Activated CD4-positive, CD25-positive, alpha-beta regulatory T cell treated with anti-CD3 and anti-CD28 coated beads, Interleukin-2, amount 50 U/mL, for 72 hours (primary cell): Measurements from ENCODE around the gene ARMC9.

Experiments
- DNase-seq: peaks from one replicate; pipeline ENCODE4 v3.0.0; 2021

ARMC9 gene

DNA sequence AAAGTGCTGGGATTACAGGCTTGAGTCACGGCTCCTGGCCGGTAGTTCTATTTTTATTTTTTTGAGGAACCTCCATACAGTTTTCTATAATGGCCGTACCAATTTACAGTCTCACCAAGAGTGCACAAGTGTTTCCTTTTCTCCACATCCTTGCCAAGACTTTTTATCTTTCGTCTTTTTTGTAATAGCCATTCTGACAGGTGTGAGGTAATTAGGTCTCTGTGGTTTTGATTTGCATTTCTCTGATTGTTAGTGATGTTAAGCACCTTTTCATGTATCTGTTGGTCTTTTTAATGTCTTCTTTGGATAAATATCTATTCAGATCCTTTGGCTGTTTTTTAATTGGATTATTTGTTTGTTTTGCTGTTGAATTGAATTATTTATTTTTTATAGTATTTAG lies 9.3 kb downstream of the ARMC9 start:
- DNase-seq = no peak

DNA sequence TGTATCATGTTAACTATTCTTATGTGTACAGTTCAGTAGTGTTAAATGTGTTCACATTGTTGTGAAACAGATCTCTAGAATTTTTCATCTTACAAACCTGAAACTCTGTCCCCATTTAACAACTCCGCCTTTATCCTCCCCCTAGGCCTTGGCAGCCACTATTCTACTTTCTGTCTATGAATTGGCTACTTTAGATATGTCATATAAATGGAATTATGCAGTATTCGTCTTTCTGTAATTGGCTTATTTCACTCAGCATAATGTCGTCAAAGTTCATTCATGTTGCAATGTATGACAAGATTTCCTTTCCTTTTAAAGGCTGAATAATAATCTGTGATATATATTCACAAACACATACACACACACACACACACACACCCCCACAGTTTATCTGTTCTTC lies 12.4 kb downstream of the ARMC9 start:
- DNase-seq = no peak

DNA sequence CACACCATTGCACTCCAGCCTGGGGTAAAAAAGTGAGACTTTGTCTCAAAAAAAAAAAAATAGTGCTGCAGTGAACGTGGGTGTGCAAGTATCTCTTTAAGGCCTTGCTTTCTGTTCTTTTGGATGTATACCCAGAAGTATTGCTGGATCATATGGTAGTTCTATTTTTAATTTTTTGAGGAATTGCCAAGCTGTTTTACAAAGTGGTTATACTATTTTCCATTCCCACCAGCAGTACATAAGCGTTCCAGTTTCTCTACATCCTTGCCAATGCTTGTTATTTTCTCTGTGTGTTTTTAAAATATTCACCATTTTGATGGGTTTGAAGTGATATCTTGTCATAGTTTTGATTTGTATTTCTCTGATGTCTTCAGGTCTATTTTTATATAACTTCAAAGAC lies 13.1 kb downstream of the ARMC9 start:
- no peak for DNase-seq

DNA sequence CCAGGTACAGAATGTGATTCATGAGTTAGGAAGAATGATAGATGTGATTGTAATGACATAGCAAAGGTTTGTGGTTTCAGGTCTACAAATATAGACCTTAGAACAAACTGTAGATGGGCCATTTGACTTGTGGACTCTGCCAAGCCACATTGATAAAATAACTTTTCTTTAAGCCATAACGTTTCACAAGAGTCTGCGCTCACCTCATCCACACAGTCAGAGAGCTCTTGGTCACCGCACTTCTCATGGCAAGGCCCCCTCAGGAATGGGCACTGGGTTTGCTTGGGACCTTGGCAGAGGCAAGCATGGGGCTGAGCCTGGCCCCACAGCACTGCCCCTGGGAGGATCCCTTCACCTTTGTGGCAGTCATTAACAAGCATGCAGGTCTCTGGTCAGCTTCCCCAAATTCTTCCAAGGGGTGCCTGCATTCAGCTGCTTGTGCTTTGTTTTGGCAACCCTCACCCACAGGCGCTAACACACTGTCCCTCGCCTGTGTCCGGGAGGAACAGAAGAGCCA lies 14.0 kb downstream of the ARMC9 start:
- DNase-seq = no peak

DNA sequence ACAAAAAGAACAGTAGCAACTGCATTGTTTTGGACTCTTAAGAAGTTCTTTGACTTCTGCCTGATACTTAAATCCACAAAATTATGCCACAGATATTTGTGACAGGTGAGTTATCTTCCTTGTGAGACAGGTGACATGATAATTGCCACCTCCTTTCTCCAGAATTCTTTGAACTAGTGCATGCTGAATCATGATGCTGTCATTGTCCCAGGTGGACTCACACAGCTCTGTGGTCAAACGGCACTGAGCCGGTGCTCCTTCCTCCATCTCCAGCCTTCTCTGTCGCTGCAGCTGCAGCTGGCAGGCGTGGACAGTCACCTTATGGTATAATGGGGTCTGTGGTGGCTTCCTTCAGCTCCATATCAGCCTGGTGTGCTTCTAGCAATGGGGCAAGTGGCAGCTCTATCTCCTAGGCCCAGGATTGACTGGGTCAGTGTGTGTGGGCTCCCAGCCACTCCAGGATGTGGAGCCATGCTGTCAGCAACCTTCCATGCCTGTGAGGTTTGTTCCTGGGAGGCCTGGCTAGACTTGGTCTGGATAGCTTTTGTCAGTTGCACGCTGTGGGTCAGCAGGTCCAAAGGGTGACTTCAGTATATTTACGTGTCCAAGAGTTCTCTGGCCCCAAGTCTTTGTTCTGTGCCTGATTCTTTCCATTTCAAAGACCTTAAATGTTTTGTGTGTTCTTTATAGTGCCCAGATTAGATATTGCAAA lies 15.7 kb downstream of the ARMC9 start:
- DNase-seq = no peak

DNA sequence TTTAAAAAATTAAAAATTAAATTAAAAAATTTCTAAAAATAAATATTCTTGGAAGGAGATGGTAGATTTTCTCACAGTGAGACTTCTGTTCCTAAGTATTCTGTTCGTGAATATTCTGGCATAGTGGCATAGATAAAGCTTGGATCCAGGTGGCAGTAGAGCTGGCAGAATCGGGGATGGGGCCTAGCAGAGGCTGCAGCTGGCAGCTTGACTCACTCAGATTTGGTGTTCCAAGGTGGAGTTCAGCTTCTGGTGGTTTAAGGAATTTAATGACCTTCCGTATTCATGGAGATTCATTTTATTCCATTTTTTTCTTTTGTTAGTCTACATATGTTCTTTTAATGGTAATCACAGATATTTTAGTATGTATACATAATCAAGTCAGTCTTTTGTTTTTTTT lies 19.9 kb downstream of the ARMC9 start:
- no peak for DNase-seq

DNA sequence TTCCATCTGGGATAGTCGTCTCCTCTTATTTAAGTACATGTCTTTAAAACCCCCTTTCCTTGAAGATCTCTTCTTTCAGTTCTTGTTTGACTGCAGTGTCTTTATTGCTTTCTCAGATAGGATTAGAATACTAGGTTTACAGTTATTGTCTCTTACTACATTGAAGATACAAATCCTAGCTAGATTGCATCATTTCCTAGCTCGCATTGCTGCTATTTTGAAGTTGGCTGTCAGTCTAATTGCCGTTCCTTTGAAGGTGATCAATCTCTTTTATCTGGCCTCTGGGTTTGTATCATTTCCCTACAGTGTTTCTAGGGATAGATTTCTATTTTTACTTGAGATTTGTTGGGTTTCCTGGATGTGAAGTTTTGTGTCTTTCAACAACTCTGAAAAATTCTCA lies 20.9 kb downstream of the ARMC9 start:
- no peak for DNase-seq

DNA sequence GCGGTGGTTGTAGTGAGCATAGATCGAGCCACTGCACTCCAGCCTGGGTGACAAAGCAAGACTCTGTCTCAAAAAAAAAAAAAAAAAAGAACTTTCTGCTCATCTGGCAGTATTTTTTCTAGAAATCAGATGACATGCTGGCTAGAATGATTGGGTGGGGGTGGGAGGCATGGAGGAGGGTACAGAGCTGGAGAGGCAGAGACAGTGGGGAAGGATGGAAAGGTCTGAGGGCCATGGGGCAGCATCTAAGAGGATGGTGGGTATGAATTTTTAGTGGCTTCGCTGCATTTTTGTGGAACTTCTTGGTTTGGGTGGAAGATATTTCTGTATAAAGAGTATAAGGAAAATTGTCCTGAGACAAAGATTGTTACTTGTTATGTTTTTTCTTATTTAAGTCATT lies 23.3 kb downstream of the ARMC9 start:
- no peak for DNase-seq

DNA sequence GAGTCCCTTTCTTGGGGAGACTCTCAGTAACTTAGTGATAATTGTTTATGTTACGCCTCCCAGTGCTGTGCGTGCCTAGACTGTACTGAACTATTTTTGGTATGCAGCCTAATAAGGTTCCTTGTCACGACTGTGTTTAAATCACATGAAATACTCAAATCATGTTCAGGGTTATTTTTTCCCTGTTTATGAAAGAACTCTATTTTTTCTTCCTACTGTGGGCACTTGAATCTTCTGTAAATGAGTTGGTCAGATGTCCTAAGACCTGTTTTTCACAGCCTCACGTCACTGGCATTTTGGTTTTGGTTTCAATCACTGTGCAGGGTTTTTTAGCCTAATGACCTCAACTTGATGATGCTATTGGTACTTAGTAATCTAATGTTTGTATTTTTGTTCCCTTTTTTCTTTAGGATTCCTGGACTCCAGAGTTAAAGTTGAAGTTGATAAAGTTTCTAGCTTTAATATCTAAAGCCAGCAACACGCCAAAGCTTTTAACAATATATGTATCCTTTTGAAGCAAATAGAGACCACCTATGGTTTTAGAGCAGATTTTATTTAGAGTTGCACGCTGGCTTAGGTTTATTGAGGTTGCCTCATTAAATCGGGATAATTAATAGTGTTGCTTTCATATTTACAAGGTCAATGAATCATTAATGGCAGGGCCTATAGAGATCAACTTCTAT lies 24.0 kb downstream of the ARMC9 start:
- no peak for DNase-seq

DNA sequence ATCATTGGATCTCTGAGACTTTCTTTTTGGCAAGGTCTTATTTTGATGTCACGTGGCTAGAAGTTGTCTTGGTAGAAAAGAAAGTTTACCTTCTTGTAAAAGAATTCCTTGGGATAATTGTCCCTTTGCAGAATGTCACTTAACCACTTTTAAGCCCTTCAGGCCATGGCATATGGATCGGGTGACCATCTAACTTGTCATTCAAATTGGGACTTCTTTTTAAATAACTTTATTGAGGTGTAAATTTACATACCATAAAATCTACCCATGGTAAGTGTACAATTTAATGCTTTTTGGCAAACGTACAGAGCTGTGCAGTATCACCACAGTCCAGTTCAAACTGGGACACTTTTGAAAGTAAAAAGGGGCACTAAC lies 24.6 kb downstream of the ARMC9 start:
- DNase-seq = no peak

DNA sequence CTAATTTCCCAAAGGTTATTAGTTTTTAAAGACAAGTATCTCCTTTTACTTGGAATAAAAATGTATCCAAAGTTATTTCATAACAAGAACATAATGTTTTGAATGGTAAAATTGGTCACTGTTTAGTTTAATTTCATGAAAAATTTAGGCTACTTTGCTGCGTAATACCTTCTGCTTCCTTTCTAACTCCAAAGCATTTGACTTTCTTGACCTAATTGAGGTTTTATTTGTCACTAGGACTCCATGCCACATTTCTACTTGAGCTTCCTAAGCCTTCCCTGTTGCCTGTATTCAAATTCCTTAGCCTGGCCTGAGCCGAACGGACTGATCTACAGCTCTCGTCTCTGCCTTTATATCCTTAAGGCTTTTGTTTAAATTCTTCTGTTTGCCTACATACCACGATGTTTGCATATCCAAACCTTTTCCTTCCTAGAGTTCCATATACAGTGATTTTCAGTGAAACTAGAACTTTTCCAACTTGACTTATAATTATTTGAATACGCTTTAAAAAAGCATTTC lies 25.1 kb downstream of the ARMC9 start:
- no peak for DNase-seq

DNA sequence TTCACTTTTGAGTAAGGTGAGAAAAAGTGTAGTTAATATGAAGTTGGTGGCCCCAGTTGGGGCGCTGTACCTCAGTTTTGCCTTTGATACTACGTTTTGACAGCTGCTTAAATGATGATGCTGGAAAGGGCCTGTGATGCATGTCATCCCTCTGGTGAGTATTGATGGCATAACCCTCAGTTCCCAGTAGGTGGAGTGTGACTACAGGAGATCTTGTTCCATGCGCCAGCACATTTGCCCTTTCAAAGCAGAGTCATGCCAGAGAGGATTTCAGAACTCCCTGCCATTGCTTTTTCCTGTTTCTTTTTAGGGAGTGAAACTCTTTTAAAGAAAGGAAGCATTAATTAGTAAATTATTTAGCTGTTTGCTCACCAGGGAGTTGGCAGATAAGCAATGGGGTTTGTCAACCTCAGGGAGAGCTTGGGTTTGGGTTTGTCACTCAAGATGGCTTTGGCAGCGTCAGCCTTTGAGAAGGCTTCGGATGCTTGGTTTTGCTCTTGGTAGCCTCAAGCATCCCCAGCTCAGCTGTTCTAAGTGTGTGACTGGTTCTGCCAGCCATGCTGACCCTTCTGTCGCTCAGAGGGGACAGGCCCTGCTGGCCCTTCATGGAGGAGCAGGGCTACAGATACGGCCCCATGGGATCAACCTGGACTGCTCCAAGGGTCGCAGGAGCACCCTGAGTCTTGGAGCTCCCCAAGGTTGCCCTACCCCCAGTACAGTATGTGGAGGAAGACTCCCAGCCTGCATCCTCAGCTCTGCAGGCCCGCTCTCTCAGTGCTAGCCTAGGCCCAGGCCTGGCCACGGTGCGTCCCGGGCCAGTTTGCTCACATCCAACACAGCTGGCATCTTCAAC lies 29.1 kb downstream of the ARMC9 start:
- no peak for DNase-seq

DNA sequence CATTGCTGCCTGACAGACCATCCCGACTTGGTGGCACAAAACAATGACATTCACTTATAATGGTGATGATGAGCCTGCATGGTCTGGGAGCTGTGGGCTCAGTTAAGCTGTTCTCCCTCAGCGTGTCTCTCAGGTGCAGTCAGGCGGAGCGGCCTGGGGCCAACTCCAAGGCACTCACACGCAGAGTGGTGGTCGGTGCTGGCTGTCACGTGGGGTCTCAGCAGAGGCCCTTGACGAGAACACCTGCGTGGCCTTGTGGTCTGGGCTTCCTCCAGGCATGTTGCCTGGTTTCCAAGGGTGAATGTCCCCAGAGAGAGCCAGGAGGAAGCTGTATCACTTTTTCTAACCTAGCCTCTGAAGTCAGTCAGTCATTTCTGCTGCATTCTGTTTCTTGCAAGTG lies 29.8 kb downstream of the ARMC9 start:
- no peak for DNase-seq

DNA sequence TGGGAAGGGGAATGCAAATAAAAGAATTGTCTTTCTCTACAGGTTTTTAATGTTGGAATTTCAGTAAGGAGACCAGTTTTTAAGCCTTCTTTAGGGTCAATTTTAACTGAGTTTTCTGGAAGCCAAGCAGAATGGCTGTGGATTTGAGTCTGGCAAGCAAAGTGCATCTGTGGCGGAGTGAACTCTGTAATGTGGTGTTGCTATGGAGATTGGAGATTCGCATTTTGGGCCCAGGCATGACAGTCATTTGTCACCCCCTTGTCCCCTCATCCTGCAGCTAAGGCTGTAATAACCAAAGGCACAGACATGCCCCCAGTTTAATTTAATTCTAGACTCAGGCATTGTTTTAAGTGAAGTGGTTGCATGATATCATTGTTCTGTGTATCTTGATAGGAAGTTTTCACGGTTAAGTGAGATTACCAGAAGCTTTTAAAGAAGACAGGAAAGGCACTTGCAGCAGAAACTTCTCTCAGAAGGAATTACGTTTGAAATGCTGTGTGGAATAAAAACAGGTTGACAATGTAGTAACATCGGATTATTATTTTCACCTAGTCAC lies 30.6 kb downstream of the ARMC9 start:
- DNase-seq = no peak

DNA sequence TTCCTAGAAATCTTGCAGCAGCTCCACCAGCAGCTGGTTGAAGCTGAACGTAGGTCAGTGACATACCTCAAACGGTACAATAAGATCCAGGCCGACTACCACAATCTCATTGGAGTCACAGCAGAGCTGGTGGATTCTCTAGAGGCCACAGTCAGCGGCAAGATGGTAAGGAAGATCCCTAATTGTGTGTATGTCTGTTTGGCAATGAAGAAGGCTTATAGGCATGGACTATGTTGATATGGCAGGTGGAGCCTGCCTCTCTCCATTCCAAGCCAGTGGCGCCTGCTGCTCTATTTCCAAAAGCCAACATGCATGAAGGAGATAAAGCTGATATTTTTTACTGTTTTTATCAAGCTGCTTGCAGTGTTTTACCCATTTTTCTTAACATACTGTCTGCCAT lies 36.8 kb downstream of the ARMC9 start:
- no peak for DNase-seq

DNA sequence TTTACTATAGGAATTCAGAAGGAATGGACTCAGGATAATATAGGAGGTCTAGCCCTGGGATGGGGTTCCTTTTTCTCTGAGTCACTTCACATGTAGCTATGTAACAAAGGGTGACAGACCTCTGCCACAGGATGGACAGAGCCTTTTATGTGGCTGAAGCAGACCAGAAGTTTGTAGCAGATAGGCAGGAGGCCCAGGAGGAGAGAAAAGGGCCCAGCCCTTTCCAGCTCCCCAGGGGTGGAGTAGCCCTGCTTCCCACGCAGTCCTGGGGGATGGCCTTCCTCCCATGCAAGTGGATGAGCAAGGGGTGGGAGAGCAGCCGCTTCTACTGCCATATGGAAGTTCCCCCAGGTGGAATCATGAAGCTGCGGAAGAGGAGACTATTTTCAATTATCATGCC lies 40.3 kb downstream of the ARMC9 start:
- DNase-seq = no peak

DNA sequence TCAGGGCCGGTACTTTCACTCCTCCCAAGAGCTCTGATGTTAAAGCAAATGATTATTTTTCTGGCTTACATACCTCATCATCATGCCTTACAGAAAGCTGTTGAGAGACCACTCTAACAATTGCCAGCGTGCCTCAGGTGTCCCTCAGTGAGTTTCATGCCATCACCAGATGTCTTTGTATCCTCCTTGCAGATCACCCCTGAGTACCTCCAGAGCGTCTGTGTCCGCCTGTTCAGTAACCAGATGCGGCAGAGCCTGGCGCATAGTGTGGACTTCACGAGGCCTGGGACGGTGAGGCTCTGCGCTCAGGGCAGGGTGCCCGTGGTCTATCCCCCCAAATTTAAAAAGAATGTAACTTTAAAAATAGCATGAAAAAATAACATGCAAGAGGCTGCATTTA lies 41.3 kb downstream of the ARMC9 start:
- DNase-seq = no peak

DNA sequence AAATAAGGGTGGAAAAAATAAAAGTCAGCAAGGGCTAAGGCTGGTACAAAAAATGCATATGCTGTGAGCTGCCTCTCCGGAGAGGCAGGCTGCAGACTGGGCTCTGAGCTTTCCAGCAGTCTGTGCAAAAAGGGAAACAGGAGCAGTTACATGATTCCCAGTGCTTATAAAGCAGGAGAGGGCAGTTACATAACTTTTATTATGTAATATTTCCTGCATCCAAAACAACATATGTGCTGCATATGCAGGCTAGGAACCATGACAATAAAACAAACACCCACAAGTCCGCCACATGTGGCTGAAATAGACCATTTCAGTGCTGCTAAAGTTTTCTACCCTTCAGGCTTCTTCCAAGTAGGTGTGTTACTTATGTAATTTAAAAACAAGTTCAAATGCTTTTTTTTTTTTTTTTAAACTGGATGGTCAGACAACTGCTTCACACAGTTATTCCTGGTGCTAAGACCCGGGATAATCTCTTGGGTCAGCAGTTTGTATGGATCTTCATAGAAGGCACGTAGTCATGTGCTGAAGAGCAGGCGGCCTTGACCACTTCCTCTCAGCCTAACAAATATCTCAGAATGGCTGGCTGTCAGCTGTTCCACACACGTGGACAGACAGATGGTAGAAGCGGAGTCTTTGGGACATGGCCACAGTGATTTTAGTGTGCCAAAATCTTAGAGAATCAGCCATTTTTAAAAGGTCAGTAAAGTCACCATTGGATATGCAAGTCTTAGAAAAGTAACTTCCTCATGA lies 43.5 kb downstream of the ARMC9 start:
- no peak for DNase-seq

DNA sequence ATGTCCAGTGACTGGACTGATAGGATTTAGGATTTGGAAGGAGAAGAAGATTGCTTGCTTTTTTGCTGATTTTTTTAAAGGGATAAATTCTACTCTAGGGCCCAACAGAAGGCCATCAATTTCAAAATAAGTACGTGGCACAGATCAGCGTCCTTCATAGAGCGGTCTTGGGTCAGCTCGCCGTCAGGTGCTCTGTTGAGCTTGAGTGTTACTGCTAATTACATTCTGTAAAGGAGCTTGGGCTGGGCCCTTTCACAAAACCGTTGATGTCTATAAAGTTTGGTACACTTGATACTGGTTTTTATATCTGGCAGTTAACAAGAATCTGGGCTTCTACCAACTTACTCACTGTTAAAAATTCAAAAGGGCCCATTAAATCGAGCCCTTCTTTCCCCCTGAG lies 45.4 kb downstream of the ARMC9 start:
- DNase-seq = no peak

DNA sequence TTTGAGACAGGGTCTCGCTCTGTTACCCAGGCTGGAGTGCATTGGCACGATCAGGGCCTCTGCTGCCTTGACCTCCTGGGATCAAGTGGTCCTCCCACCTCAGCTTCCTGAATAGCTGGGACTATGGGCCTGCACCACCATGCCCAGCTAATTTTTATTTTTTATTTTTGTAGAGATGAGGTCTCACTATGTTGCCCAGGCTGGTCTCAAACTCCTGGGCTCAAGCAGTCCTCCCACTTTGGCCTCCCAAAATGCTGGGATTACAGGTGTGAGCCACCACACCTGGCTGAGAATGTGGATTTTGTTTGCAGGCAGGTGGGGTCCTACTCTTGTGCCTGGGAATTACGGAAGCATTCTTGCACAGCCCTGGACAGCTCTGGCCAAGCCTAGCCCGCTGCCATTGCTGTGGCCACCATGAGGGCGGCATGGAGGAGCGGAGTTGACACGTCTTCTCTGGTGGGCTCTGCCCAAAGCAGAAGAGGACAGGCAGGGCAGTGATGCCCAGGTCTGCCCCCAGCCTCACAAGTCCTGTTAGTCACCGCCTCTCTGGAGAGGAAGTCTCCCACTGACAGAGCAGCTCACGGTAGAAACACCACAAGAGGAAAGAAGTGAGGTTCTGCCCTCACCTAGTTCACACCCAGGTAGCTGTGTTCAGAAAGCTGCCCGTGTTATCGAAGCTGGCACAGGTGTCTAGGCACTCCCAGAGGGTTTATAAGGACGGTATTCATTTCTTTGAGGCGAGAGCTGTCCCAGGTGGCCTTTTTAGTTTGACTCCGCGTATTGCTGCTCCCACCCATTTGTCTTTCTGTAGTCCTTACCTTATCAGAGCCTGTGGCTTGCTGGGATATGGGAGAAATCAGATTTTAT lies 46.2 kb downstream of the ARMC9 start:
- DNase-seq = no peak
